HepG2 (cell line): ENCODE data around the gene COASY. TPM values are rescaled to one million over a fixed set of nuclear protein-coding genes. Genes with fewer than 3 reads are reported as not detected.

Experiments
- CBX1 ChIP-seq: IDR thresholded peaks from one replicate; pipeline ENCODE4 v1.6.1; 2016; ENCODE audit warnings: antibody characterized with exemption, low read depth
- HINFP ChIP-seq: sonication (generic); formaldehyde crosslinking; IDR thresholded peaks from 2 replicates; pipeline ENCODE4 v1.4.0; 2020; ENCODE audit warnings: low read depth, mild to moderate bottlenecking, missing genetic modification reagents
- HMG20A ChIP-seq: IDR thresholded peaks from 2 replicates; pipeline ENCODE4 v1.6.1; 2016; ENCODE audit warnings: borderline replicate concordance
- JARID2 ChIP-seq: sonication (generic); formaldehyde crosslinking; IDR thresholded peaks from 2 replicates; pipeline ENCODE4 v1.8.1; 2023; ENCODE audit warnings: missing genetic modification reagents, inconsistent platforms; ENCODE audit not compliant: insufficient replicate concordance
- KDM4B ChIP-seq: sonication (generic); formaldehyde crosslinking; IDR thresholded peaks from 2 replicates; pipeline ENCODE4 v1.4.0; 2020; ENCODE audit warnings: missing genetic modification reagents
- MAX ChIP-seq: IDR thresholded peaks from 2 replicates; pipeline ENCODE4 v1.6.1; 2012; ENCODE audit warnings: inconsistent platforms
- MYC ChIP-seq: sonication (generic); formaldehyde crosslinking; IDR thresholded peaks from 2 replicates; pipeline ENCODE4 v1.9.0; 2021; ENCODE audit warnings: missing genetic modification reagents, borderline replicate concordance
- POLR2AphosphoS5 ChIP-seq: IDR thresholded peaks from 2 replicates; pipeline ENCODE4 v1.6.1; 2012; ENCODE audit warnings: low read depth, low read length
- RBFOX2 ChIP-seq: fragments of 200-400 bp; formaldehyde crosslinking; IDR thresholded peaks from 2 replicates; pipeline ENCODE4 v1.6.1; 2017; ENCODE audit warnings: low read depth, mild to moderate bottlenecking, low read length
- RBM22 ChIP-seq: fragments of 200-400 bp; formaldehyde crosslinking; optimal IDR thresholded peaks from 2 replicates; pipeline ENCODE3; 2017; ENCODE audit warnings: mild to moderate bottlenecking, low read length, moderate library complexity
- RORA ChIP-seq: sonication (generic); formaldehyde crosslinking; IDR thresholded peaks from 2 replicates; pipeline ENCODE4 v1.5.0; 2020; ENCODE audit warnings: mild to moderate bottlenecking, missing genetic modification reagents, moderate library complexity
- SKI ChIP-seq: fragments of 450-650 bp; IDR thresholded peaks from one replicate; pipeline ENCODE4 v1.6.1; 2018; ENCODE audit warnings: mild to moderate bottlenecking; ENCODE audit not compliant: partially characterized antibody
- SP4 ChIP-seq: sonication (generic); formaldehyde crosslinking; IDR thresholded peaks from 2 replicates; pipeline ENCODE4 v1.8.1; 2023; ENCODE audit warnings: mild to moderate bottlenecking, missing genetic modification reagents
- TARDBP ChIP-seq: sonication (generic); formaldehyde crosslinking; IDR thresholded peaks from 2 replicates; pipeline ENCODE4 v1.8.0; 2022; ENCODE audit warnings: mild to moderate bottlenecking, missing genetic modification reagents
- ZBTB7B ChIP-seq: sonication (generic); formaldehyde crosslinking; IDR thresholded peaks from 2 replicates; pipeline ENCODE4 v1.4.0; 2020; ENCODE audit warnings: missing genetic modification reagents
- ZFP91 ChIP-seq: sonication (generic); formaldehyde crosslinking; IDR thresholded peaks from 2 replicates; pipeline ENCODE4 v1.9.0; 2022; ENCODE audit warnings: missing genetic modification reagents, mild to moderate bottlenecking, borderline replicate concordance
- ZNF124 ChIP-seq: sonication (generic); formaldehyde crosslinking; IDR thresholded peaks from 2 replicates; pipeline ENCODE4 v1.4.0; 2020; ENCODE audit warnings: missing genetic modification reagents
- ZNF501 ChIP-seq: sonication (generic); formaldehyde crosslinking; IDR thresholded peaks from 2 replicates; pipeline ENCODE4 v1.5.1; 2020; ENCODE audit warnings: mild to moderate bottlenecking, moderate library complexity, missing genetic modification reagents
- ZNF598 ChIP-seq: sonication (generic); formaldehyde crosslinking; IDR thresholded peaks from 2 replicates; pipeline ENCODE4 v1.5.1; 2020; ENCODE audit warnings: mild to moderate bottlenecking, missing genetic modification reagents, borderline replicate concordance
- ZNF770 ChIP-seq: sonication (generic); formaldehyde crosslinking; IDR thresholded peaks from 2 replicates; pipeline ENCODE4 v1.5.0; 2020; ENCODE audit warnings: mild to moderate bottlenecking, missing genetic modification reagents
- ZNF772 ChIP-seq: sonication (generic); formaldehyde crosslinking; IDR thresholded peaks from 2 replicates; pipeline ENCODE4 v1.5.0; 2020; ENCODE audit warnings: mild to moderate bottlenecking, missing genetic modification reagents
- polyA plus RNA-seq, 8 experiments: library from polyadenylated mRNA; depleted of rRNA in 3 of 8; stranded (reverse) in 7 of 8; unstranded in 1 of 8; fragments of >200 nt; fragmentation: Illumina TruSeq in 4 of 8; extraction: Trizol in 4 of 8; gene quantifications; 2 replicates each; pipeline versions ENCODE4 v1.2.1 to v1.2.3, GENCODE V29; 2011 to 2016; ENCODE audit warnings: low read depth in 4 of 8, missing spikeins in 1 of 8, mixed read lengths in 1 of 8; ENCODE audit not compliant: insufficient read depth in 1 of 8
- total RNA-seq, 5 experiments: library from RNA; depleted of rRNA; stranded (reverse); fragments of >200 nt; fragmentation: Illumina TruSeq; extraction: Trizol; gene quantifications; 2 replicates each; pipeline ENCODE4 v1.2.3, GENCODE V29; 2016; ENCODE audit warnings: low read depth in 1 of 5
- TF ChIP-seq, protein P1 (sequence below): sonication (generic); formaldehyde crosslinking; IDR thresholded peaks from 2 replicates; pipeline ENCODE4 v1.5.1; 2020; ENCODE audit warnings: mild to moderate bottlenecking, missing genetic modification reagents, moderate library complexity

Gene COASY
- total and polyA plus RNA-seq, 2 of the 13 experiments (the other 11 are each of a cell fraction or from before 2014, with no cell fraction given) = 90.7 to 125 TPM

DNA sequence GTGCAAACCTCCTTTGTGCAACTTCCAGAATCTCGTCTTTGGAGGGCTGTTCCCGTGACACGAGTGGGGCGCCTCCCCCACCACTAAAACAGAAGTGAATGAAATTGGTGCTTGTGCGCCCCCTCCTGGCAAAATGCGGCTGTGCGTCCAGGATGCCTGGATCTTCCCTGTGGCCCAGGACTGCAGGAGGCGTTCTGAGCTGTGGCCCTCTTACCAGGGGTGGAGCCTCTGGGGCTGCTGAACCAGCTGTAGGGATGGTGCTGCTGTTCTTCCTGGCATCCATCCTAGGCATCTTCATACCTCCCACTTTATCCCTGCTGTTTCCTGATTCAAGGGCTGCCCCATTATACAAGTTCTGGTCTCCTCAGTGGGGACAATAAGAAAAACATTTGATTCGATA, 44.4 kb upstream of the COASY start (continued):
- peak; percentile 54 for TF ChIP-seq ZFP91 (CRISPR knock-in tag)
- TF ChIP-seq SP4 (CRISPR knock-in tag) = 0 out of 2 replicates have a peak, but pooled peaks have one; percentile 24
- 0 out of 2 replicates have a peak, but pooled peaks have one; percentile 31 for TF ChIP-seq TARDBP (CRISPR knock-in tag)
- peak; percentile 37; the same call in 1 of the 2 replicates for TF ChIP-seq ZNF770 (CRISPR knock-in tag)
- TF ChIP-seq KDM4B (CRISPR knock-in tag) = peak; percentile 45; the same call in 1 of the 2 replicates
- TF ChIP-seq ZBTB7B (CRISPR knock-in tag) = peak; percentile 57; the same call in 1 of the 2 replicates
- no peak for TF ChIP-seq SKI
- TF ChIP-seq ZNF772 = no peak
- TF ChIP-seq ZNF124 (CRISPR knock-in tag) = 0 out of 2 replicates have a peak, but pooled peaks have one; percentile 58
- TF ChIP-seq RBFOX2 = no peak
- TF ChIP-seq, protein P1, sequence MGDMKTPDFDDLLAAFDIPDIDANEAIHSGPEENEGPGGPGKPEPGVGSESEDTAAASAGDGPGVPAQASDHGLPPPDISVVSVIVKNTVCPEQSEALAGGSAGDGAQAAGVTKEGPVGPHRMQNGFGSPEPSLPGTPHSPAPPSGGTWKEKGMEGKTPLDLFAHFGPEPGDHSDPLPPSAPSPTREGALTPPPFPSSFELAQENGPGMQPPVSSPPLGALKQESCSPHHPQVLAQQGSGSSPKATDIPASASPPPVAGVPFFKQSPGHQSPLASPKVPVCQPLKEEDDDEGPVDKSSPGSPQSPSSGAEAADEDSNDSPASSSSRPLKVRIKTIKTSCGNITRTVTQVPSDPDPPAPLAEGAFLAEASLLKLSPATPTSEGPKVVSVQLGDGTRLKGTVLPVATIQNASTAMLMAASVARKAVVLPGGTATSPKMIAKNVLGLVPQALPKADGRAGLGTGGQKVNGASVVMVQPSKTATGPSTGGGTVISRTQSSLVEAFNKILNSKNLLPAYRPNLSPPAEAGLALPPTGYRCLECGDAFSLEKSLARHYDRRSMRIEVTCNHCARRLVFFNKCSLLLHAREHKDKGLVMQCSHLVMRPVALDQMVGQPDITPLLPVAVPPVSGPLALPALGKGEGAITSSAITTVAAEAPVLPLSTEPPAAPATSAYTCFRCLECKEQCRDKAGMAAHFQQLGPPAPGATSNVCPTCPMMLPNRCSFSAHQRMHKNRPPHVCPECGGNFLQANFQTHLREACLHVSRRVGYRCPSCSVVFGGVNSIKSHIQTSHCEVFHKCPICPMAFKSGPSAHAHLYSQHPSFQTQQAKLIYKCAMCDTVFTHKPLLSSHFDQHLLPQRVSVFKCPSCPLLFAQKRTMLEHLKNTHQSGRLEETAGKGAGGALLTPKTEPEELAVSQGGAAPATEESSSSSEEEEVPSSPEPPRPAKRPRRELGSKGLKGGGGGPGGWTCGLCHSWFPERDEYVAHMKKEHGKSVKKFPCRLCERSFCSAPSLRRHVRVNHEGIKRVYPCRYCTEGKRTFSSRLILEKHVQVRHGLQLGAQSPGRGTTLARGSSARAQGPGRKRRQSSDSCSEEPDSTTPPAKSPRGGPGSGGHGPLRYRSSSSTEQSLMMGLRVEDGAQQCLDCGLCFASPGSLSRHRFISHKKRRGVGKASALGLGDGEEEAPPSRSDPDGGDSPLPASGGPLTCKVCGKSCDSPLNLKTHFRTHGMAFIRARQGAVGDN = peak; percentile 71
- no peak for TF ChIP-seq ZNF598 (CRISPR knock-in tag)
- peak; percentile 76; the same call in 1 of the 2 replicates for TF ChIP-seq ZNF501 (CRISPR knock-in tag)
- peak; percentile 90 for TF ChIP-seq RBM22
- TF ChIP-seq JARID2 (CRISPR knock-in tag) = peak; percentile 83
- TF ChIP-seq HINFP (CRISPR knock-in tag) = peak; percentile 42; the same call in 1 of the 2 replicates
- TF ChIP-seq HMG20A (CRISPR knock-in tag) = 0 out of 2 replicates have a peak, but pooled peaks have one; percentile 28
- no peak for TF ChIP-seq CBX1
- peak; percentile 44; the same call in 1 of the 2 replicates for TF ChIP-seq MYC (CRISPR knock-in tag)
- TF ChIP-seq POLR2AphosphoS5 = no peak
- TF ChIP-seq MAX = 0 out of 2 replicates have a peak, but pooled peaks have one; percentile 35
- TF ChIP-seq RORA (CRISPR knock-in tag) = no peak
